GM21723 (cell line): Measurements from ENCODE around the gene HMCN1.

Experiments used
- ATAC-seq: cut with Tn5 transposase; IDR thresholded peaks from one replicate; pipeline ENCODE4 v1.9.1; 2021; ENCODE audit warnings: mild to moderate bottlenecking, moderate library complexity; ENCODE audit not compliant: unreplicated experiment

The HMCN1 gene

GRCh38 chr1:186215636-186216035 lies 481.4 kb downstream of the HMCN1 start:
- no peak for ATAC-seq

GRCh38 chr1:186218654-186219352 lies 484.6 kb downstream of the HMCN1 start:
- peak; percentile 94 for ATAC-seq

GRCh38 chr1:186220067-186220466 lies 485.9 kb downstream of the HMCN1 start:
- ATAC-seq = no peak

GRCh38 chr1:186220911-186221310 lies 486.7 kb downstream of the HMCN1 start:
- ATAC-seq = no peak

- ATAC-seq = no peak
Measured at GRCh38 chr1:186225096-186225495, 490.9 kb downstream of the HMCN1 start.

- no peak for ATAC-seq
Measured at GRCh38 chr1:186228749-186229148, 494.6 kb downstream of the HMCN1 start.

GRCh38 chr1:186231861-186232436 lies 497.8 kb downstream of the HMCN1 start:
- no peak for ATAC-seq

- no peak for ATAC-seq
Measured at GRCh38 chr1:186234976-186235686, 500.9 kb downstream of the HMCN1 start.

- no peak for ATAC-seq
Measured at GRCh38 chr1:186235696-186236095, 501.5 kb downstream of the HMCN1 start.

GRCh38 chr1:186236921-186237320 lies 502.7 kb downstream of the HMCN1 start:
- no peak for ATAC-seq

GRCh38 chr1:186239171-186239570 lies 505.0 kb downstream of the HMCN1 start:
- ATAC-seq = no peak

GRCh38 chr1:186240436-186240835 lies 506.2 kb downstream of the HMCN1 start:
- ATAC-seq = no peak
